ENCODE measurements around the gene PDHB. TPM values are rescaled to one million over a fixed set of nuclear protein-coding genes. Genes with fewer than 3 reads are reported as not detected.

The PDHB gene
- total RNA-seq, 4 donors from 2014 or later = 131 to 195 (median 169) TPM

GRCh38 chr3:58421004-58421403 lies 12.6 kb downstream of the PDHB start:
- peaks cover 0 to 31% of the 10 kb centered on the region in 2 donors for H3K36me3 ChIP-seq
- peaks cover 0 to 18% of the 10 kb centered on the region in 2 donors for H3K4me1 ChIP-seq
- no peak for ATAC-seq
- no peaks in the 10 kb centered on the region for H3K9me3 ChIP-seq
- H3K27ac ChIP-seq = peak overlapping the region in 2 of 4 donors; percentile 72 to 78
- intact Hi-C loops (cut with DNase I; ENCODE audit: low total_unique reads) = no loop called here
- no peaks in the 10 kb centered on the region for H3K27me3 ChIP-seq
- DNase-seq = no peak
- TF ChIP-seq POLR2A (IDR thresholded peaks at IDR 0.05) = no peak
- TF ChIP-seq CTCF (IDR thresholded peaks at IDR 0.05 in 4 of 5, conservative IDR thresholded peaks at IDR 0.05 in 1 of 5) = no peak
- H3K4me3 ChIP-seq = no peak overlapping the region
- in situ Hi-C loops (cut with MboI; ENCODE audit: low sequenced_read_pairs in 4 of 4) = no loop called here

- TF ChIP-seq POLR2A (IDR thresholded peaks at IDR 0.05) = no peak
- TF ChIP-seq CTCF (IDR thresholded peaks at IDR 0.05 in 4 of 5, conservative IDR thresholded peaks at IDR 0.05 in 1 of 5) = no peak
- Histone ChIP-seq H3K27me3 (no peaks in the 10 kb centered on the region), H3K4me3 (no peak overlapping the region), H3K36me3 (peaks cover 0 to 20% of the 10 kb centered on the region in 2 donors), H3K27ac (peak overlapping the region; percentile 50 to 78 (median 71)), H3K9me3 (no peaks in the 10 kb centered on the region), H3K4me1 (peaks cover 0 to 16% of the 10 kb centered on the region in 2 donors)
- intact Hi-C loops (cut with DNase I; ENCODE audit: low total_unique reads) (no loop called here), in situ Hi-C loops (cut with MboI; ENCODE audit: low sequenced_read_pairs in 4 of 4) (loop anchor here in 3 of 4 donors (5.0 to 10.0 kb wide), 3 partner anchors 95 to 235 kb away; no protein-coding TSS in a partner anchor)
- peak in 1 of 2 donors; percentile 56 for DNase-seq
- ATAC-seq = peak; percentile 48 to 65
Measured at GRCh38 chr3:58419780-58420507, 13.7 kb downstream of the PDHB start.

- TF ChIP-seq POLR2A (IDR thresholded peaks at IDR 0.05) = no peak
- TF ChIP-seq CTCF (IDR thresholded peaks at IDR 0.05 in 4 of 5, conservative IDR thresholded peaks at IDR 0.05 in 1 of 5) = no peak
- in situ Hi-C loops (cut with MboI; ENCODE audit: low sequenced_read_pairs in 4 of 4) = loop anchor here in 3 of 4 donors (5.0 to 10.0 kb wide), 3 partner anchors 93 to 233 kb away; no protein-coding TSS in a partner anchor
Measured at GRCh38 chr3:58418227-58418626, 15.4 kb downstream of the PDHB start.

GRCh38 chr3:58417075-58417474 lies 16.6 kb downstream of the PDHB start:
- peaks cover 0 to 12% of the 10 kb centered on the region in 2 donors for H3K36me3 ChIP-seq
- no peak overlapping the region for H3K27ac ChIP-seq
- H3K9me3 ChIP-seq = no peaks in the 10 kb centered on the region
- DNase-seq (no peak), ATAC-seq (no peak)
- intact Hi-C loops (cut with DNase I; ENCODE audit: low total_unique reads) (no loop called here), in situ Hi-C loops (cut with MboI; ENCODE audit: low sequenced_read_pairs in 4 of 4) (loop anchor here in 3 of 4 donors (5.0 to 10.0 kb wide), 3 partner anchors 92 to 232 kb away; no protein-coding TSS in a partner anchor)
- no peak overlapping the region for H3K4me3 ChIP-seq
- H3K27me3 ChIP-seq = no peaks in the 10 kb centered on the region
- H3K4me1 ChIP-seq = peaks cover 0 to 9% of the 10 kb centered on the region in 2 donors
- TF ChIP-seq POLR2A (IDR thresholded peaks at IDR 0.05) (no peak), CTCF (IDR thresholded peaks at IDR 0.05 in 4 of 5, conservative IDR thresholded peaks at IDR 0.05 in 1 of 5) (no peak)

More at GRCh38 chr3:58418227-58418626, 15.4 kb downstream of the PDHB start:
- Histone ChIP-seq H3K4me1 (peaks cover 0 to 13% of the 10 kb centered on the region in 2 donors), H3K9me3 (no peaks in the 10 kb centered on the region), H3K36me3 (peaks cover 0 to 5% of the 10 kb centered on the region in 2 donors), H3K27me3 (no peaks in the 10 kb centered on the region), H3K4me3 (no peak overlapping the region), H3K27ac (no peak overlapping the region)
- intact Hi-C loops (cut with DNase I; ENCODE audit: low total_unique reads) = no loop called here
- ATAC-seq (no peak), DNase-seq (no peak)
